Mononuclear cell (primary cell): ENCODE data around the gene FOXF1. TPM values are rescaled to one million over a fixed set of nuclear protein-coding genes. Genes with fewer than 3 reads are reported as not detected.

ENCODE experiments used
- H3K27me3 ChIP-seq: 2 replicates; pipeline ENCODE4 v1.6.0; 2011; ENCODE audit warnings: low read length, control low read depth; ENCODE audit not compliant: insufficient read depth
- H3K4me1 ChIP-seq: 2 replicates; pipeline ENCODE4 v1.5.1; 2011; ENCODE audit warnings: mild to moderate bottlenecking, low read length, control low read depth; ENCODE audit not compliant: insufficient read depth
- H3K4me3 ChIP-seq: 2 replicates; pipeline ENCODE4 v1.5.1; 2011; ENCODE audit warnings: mild to moderate bottlenecking, low read length, moderate library complexity
- H3K9me3 ChIP-seq: 2 replicates; pipeline ENCODE4 v1.5.1; 2011; ENCODE audit warnings: low read depth, mild to moderate bottlenecking, control low read depth, low read length
- total RNA-seq: library from RNA; depleted of rRNA; stranded (reverse); fragments of >200 nt; gene quantifications from one replicate; pipeline ENCODE4 v1.2.3, GENCODE V29; 2012

Gene FOXF1
- total RNA-seq, 1 donor, result under 0.01 TPM

- peaks cover 4% of the 10 kb centered on the region for H3K27me3 ChIP-seq
- H3K4me3 ChIP-seq, result no peak overlapping the region
- no peaks in the 10 kb centered on the region for H3K9me3 ChIP-seq
- H3K4me1 ChIP-seq, result no peaks in the 10 kb centered on the region
Measured at GRCh38 chr16:86481607-86482006, 28.7 kb upstream of the FOXF1 start.

GRCh38 chr16:86484240-86484639 is 26.1 kb upstream of the FOXF1 start:
- Histone ChIP-seq H3K4me3 (no peak overlapping the region), H3K9me3 (no peaks in the 10 kb centered on the region), H3K4me1 (no peaks in the 10 kb centered on the region), H3K27me3 (no peaks in the 10 kb centered on the region)

- no peaks in the 10 kb centered on the region for H3K4me1 ChIP-seq
Measured at GRCh38 chr16:86485746-86486145, 24.6 kb upstream of the FOXF1 start.

GRCh38 chr16:86490859-86491639 is 19.3 kb upstream of the FOXF1 start:
- H3K27me3 ChIP-seq, result peaks cover 40% of the 10 kb centered on the region
- no peaks in the 10 kb centered on the region for H3K4me1 ChIP-seq
- H3K9me3 ChIP-seq, result no peaks in the 10 kb centered on the region
- no peak overlapping the region for H3K4me3 ChIP-seq

More at GRCh38 chr16:86485746-86486145, 24.6 kb upstream of the FOXF1 start:
- no peak overlapping the region for H3K4me3 ChIP-seq
- no peaks in the 10 kb centered on the region for H3K9me3 ChIP-seq
- H3K27me3 ChIP-seq, result peaks cover 4% of the 10 kb centered on the region

- Histone ChIP-seq H3K4me3 (no peak overlapping the region), H3K4me1 (no peaks in the 10 kb centered on the region), H3K27me3 (peaks cover 46% of the 10 kb centered on the region), H3K9me3 (no peaks in the 10 kb centered on the region)
Measured at GRCh38 chr16:86491640-86492023, 18.7 kb upstream of the FOXF1 start.

GRCh38 chr16:86492267-86492960 is 17.9 kb upstream of the FOXF1 start:
- Histone ChIP-seq H3K4me1 (no peaks in the 10 kb centered on the region), H3K9me3 (no peaks in the 10 kb centered on the region), H3K4me3 (no peak overlapping the region), H3K27me3 (peaks cover 50% of the 10 kb centered on the region)

GRCh38 chr16:86492961-86493629 is 17.2 kb upstream of the FOXF1 start:
- Histone ChIP-seq H3K4me3 (no peak overlapping the region), H3K27me3 (peaks cover 52% of the 10 kb centered on the region), H3K4me1 (no peaks in the 10 kb centered on the region), H3K9me3 (no peaks in the 10 kb centered on the region)

- Histone ChIP-seq H3K9me3 (no peaks in the 10 kb centered on the region), H3K4me3 (no peak overlapping the region), H3K27me3 (peaks cover 62% of the 10 kb centered on the region), H3K4me1 (no peaks in the 10 kb centered on the region)
Measured at GRCh38 chr16:86494039-86494564, 16.2 kb upstream of the FOXF1 start.

- Histone ChIP-seq H3K9me3 (no peaks in the 10 kb centered on the region), H3K4me1 (no peaks in the 10 kb centered on the region), H3K27me3 (peaks cover 67% of the 10 kb centered on the region), H3K4me3 (no peak overlapping the region)
Measured at GRCh38 chr16:86494565-86495356, 15.6 kb upstream of the FOXF1 start.

- H3K4me3 ChIP-seq, result no peak overlapping the region
- H3K9me3 ChIP-seq, result no peaks in the 10 kb centered on the region
- H3K4me1 ChIP-seq, result no peaks in the 10 kb centered on the region
- H3K27me3 ChIP-seq, result peaks cover 72% of the 10 kb centered on the region
Measured at GRCh38 chr16:86495357-86495701, 15.0 kb upstream of the FOXF1 start.

- no peaks in the 10 kb centered on the region for H3K9me3 ChIP-seq
- H3K27me3 ChIP-seq, result peaks cover 74% of the 10 kb centered on the region
- no peak overlapping the region for H3K4me3 ChIP-seq
- H3K4me1 ChIP-seq, result no peaks in the 10 kb centered on the region
Measured at GRCh38 chr16:86495756-86496261, 14.5 kb upstream of the FOXF1 start.

GRCh38 chr16:86496262-86496928 is 13.9 kb upstream of the FOXF1 start:
- H3K9me3 ChIP-seq, result no peaks in the 10 kb centered on the region
- no peaks in the 10 kb centered on the region for H3K4me1 ChIP-seq
- no peak overlapping the region for H3K4me3 ChIP-seq
- peaks cover 78% of the 10 kb centered on the region for H3K27me3 ChIP-seq

- no peak overlapping the region for H3K4me3 ChIP-seq
- H3K27me3 ChIP-seq, result peaks cover 78% of the 10 kb centered on the region
- H3K4me1 ChIP-seq, result no peaks in the 10 kb centered on the region
- no peaks in the 10 kb centered on the region for H3K9me3 ChIP-seq
Measured at GRCh38 chr16:86496929-86497461, 13.3 kb upstream of the FOXF1 start.

- H3K4me1 ChIP-seq, result no peaks in the 10 kb centered on the region
- no peaks in the 10 kb centered on the region for H3K9me3 ChIP-seq
- H3K27me3 ChIP-seq, result peaks cover 81% of the 10 kb centered on the region
- no peak overlapping the region for H3K4me3 ChIP-seq
Measured at GRCh38 chr16:86497551-86498021, 12.7 kb upstream of the FOXF1 start.
